ENCODE measurements around the gene GAS2.

Gene GAS2

DNA sequence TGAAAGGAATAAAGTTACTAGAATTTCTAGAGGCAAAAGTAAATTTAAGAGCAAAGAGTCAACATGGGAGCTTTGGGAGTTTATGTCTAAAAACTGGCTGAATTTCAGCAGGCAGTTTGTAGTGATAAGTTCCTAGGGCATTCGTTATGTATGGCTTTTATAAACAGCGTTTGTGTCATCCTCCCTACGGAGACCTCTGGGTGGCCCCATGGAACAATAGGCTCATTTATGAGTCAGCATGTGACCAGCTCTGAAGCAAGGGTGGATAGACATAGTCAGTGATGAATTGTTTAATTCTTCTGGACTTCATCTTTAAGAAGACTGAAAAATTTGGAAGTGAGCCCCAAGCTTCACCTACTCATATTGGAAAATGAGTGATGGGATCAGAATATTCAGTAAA is 126.1 kb downstream of the GAS2 start:
- no peak for DNase-seq

DNA sequence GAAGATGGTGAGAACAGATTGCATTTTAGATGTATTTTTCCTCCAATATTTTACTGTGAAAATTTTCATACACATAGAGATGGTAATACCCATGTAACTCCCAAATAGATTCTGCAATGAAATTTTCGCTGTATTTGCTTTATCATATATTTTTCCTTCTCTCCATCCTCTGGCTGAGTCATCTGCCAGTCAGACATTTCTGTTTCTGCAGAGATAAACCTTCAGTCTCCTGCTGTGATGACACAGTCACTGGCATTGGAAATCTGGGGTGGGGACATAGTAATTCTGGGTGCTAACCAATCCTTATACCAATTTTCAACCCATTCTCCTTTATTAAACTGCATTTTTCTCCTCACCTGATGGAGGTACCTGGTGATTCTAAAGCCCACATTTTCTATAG is 129.5 kb downstream of the GAS2 start:
- DNase-seq: no peak

- DNase-seq: no peak
Observed at GRCh38 chr11:22797047-22797446, 130.6 kb downstream of the GAS2 start.

DNA sequence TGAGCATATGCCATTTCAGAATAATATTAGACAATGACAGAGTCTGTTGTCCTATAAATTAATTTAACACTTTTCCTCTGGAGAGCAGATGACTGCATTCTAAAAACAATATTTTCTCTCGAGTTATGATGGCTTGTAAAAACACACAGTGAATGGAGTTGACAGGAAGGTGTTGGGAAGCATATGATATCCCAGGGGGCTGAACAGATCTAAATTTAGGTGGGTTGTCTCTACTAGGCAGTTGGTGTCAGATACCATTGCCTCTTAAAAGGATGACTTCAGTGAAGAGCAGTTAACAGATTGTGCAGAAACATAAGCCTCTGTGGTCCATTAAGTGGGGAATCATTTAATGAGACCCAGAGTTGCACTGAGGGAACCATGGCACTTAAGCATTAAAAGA is 132.5 kb downstream of the GAS2 start:
- no peak for DNase-seq

DNA sequence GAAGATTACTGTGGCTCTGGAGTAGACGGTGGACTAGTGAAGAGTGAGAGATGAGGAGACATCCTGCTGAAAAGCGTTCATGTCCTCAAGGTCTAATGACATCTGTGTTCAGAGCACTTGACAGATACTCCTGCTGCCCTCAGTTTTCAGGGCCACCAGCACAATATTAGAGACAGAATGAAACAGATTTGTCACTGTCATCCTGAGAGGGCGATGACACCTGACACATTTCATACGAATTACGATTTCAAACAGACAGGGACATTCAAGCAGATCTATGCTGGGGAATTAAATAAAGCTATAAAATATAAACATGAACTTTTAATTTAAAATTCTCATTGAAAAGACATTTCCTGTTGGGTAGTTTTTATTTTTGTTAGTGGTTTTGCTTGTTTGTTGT is 134.1 kb downstream of the GAS2 start:
- no peak for DNase-seq

DNA sequence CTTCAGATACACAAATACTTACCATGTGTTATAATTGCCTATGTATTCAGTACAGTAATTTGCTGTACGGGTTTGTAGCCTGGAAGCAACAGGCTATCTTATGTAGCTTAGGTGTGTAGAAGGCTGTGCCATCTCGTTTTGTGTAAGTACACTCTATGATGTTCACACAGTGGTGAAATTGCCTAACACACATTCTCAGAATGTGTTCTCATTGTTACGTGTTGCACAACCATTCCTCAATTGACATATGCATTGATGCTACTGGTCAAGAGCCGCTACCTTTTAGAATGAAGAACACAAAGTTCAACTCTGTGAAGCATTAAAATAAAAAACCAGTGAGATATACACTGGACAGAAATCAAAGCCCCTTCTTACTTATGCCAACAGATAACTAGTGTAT is 136.4 kb downstream of the GAS2 start:
- DNase-seq: no peak

DNA sequence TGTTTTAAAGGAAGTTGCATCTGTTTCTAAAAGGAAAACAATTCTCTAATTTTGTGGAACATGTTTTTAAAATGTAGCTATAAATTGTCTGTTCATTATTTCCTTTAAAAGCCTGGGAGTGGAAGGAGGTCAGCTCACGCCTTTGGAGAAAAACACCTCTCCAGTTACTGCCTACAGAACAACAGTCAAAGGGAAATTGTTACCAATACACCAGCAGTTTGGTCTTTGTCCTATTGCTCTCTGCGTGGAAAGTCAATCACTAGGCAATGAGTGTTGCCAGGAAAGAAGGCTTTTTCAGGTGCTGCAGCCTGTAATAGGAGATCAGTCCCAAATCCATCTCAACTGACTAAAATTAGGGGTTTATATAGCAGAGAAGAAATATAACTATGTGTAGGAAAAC is 141.0 kb downstream of the GAS2 start:
- DNase-seq: no peak

DNA sequence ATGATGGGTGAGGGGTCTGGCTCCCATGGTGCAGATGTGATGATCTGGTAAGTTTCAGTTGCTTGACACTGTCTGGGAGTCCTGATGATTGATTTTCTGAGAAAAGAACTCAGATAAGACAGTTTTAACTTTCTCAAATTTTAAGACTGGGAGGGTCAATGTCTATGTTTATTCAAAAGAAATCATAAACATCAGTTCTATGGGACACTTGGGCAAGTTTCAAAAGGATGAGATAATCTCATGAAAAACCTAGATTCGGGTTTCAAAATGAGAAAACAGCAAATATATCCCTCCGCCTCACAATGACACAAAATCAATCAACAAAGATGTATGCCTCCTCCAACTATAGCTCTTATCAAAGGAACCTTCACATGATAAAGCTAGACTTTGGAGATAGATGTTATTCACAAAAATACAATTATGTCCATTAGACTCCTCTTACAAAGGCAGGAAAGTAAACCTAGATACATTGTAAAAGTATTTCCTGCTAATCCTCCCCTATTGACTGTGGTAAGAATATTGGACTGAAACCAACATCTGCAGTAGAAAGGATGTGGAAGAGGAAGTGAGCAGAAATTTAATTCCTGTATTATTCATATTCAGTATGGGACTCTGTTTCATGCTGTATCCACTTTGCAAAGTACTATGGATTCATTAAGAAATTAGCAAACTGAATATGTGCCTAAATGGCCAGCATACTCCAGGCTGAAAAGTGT is 141.6 kb downstream of the GAS2 start:
- no peak for DNase-seq

- DNase-seq: no peak
Observed at GRCh38 chr11:22808571-22809197, 142.3 kb downstream of the GAS2 start.

- no peak for DNase-seq
Observed at GRCh38 chr11:22809893-22810292, 143.5 kb downstream of the GAS2 start.

DNA sequence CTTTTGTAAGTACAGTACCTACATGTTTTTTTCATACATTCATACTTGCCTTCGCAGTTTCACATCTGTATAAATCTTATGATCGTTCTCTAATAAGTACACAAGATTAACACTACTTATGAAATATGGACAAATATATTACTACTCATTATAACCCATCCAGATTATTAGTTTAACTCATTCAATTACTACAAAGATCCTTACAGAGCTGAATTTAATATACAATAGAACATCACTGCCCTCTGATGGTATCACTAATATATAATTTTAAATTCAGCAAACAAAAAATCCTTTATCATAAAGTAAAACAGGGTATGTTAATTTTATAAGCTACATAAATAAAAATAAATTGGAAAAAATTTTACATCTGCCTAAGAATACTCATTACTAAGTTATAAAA is 155.8 kb downstream of the GAS2 start:
- no peak for DNase-seq

GRCh38 chr11:22828373-22828772 is 162.0 kb downstream of the GAS2 start:
- DNase-seq: no peak

- peak; percentile 95 for DNase-seq
Observed at GRCh38 chr11:22829231-22830081, 163.0 kb downstream of the GAS2 start, which contains the start of gene SVIP. Gene SVIP, minus strand, starts transcription at chr11:22829801. Its CDS starts 53 bp downstream, at chr11:22829748.

DNA sequence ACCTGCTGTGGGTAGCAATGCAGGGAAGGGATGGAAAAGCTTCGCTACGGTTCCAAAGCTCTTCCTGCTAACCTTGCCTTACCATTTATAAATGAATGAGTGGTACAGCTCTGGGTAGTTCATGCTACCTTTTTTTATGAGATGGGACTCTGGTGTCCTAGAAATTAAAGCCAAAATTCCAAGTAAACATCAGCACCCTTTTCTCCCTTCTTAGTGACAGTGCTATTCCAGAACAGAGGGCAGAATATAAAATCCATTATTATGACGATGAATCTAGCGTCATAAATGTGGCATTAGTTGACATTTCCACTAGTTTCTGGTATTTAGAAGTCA is 163.6 kb downstream of the GAS2 start:
- no peak for DNase-seq

DNA sequence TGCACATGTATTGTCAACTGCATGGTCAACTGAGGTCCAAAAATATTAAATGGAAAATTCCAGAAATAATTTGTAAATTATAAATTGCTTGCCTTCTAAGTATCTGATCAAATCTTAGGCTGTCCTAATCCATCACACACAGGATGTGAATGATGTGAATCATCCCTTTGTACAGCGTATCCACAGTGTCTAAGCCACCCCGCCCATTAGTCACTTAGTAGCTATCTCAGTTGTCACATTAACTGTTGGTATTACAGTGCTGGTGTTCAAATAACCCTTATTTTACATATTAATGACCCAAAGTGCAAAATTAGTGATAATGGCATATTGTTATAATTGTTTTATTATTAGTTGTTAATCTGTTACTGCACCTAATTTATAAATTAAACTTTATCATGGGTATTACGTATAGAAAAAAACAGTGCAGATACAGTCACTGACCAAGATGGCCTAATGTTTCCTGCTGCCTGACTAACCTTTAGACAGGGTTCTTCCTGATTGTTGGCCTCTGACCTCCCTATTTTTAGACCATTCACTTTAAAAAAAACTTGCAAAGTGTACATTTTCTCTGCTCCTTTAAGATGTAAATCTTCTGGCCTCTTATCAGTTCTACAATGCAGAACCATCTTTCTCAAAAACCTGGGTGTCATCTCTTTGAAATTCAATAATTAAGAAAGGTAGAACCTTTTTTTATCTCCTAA is 166.1 kb downstream of the GAS2 start:
- no peak for DNase-seq

DNA sequence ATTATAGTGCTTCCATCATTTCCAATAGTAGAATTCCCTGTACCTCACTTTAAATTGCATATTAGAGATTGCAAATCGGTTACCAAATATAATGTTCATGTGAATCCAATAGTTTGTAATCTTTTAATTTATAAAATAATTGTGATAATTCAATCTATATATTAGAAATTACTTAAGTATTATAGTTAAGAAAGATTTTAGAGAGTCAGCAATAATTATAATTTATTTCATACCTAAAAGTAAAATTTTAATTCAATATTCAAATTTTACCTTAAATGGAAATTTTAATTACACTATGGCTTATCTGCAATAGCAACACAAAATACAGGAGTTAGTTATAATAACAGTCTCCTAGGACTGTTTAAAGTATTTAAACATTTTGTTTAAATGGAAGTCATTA is 180.3 kb downstream of the GAS2 start:
- DNase-seq: no peak

DNA sequence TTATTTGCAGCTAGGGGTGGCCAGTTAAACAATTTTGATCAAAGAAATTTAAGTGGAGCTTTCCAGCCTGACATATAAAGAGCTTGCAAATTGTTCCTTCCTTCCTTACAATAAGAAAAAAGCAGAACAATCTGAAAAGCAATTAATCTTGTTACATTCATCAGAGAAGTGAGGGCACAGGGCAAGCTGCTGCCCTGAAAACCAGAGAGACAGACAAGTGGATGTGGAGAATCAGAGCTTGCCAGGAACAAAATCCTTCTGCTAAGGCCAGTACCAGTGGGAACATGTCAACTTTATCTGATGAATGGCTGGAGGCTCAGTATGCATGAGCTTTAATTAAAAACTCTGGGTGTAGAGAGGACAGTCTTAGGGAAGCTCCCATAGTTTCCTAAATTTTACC is 185.1 kb downstream of the GAS2 start:
- DNase-seq: no peak

GRCh38 chr11:22859756-22860155 is 193.3 kb downstream of the GAS2 start:
- DNase-seq: no peak

DNA sequence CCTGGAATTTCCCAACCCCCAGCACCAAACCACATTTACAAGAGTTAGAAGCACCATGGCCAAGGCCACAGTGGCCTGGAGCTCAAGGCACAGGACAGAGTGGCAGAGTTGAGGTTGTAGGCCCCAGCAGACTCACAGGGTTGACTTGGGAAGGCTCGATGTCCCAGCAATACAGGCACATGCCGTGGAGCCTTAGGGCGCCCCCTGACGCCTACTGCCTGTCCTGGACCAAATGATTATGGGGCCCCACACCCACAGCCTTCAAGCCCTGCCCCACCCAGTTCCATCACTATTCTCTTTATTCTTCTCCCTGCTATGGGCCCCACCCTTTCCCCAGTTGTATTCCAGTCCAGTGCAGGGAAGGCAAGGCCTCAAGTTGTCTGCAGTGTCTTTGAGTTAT is 193.8 kb downstream of the GAS2 start, which contains the start of gene CCDC179:
CCDC179 (minus strand) TSS at position 234 of the 400 bp plus-strand sequence; CDS start at position 181, 53 bp downstream.
- DNase-seq: no peak
